ENCODE measurements around the gene LUC7L3. TPM values are rescaled to one million over a fixed set of nuclear protein-coding genes. Genes with fewer than 3 reads are reported as not detected.
"Not testable (repeated sequence)": the region's sequence is repeated elsewhere in the genome, so short reads cannot be mapped to it uniquely, and the experiment has no call there.

Gene LUC7L3
- total RNA-seq, 4 donors from 2014 or later, result 80.8 to 114 (median 105) TPM

DNA sequence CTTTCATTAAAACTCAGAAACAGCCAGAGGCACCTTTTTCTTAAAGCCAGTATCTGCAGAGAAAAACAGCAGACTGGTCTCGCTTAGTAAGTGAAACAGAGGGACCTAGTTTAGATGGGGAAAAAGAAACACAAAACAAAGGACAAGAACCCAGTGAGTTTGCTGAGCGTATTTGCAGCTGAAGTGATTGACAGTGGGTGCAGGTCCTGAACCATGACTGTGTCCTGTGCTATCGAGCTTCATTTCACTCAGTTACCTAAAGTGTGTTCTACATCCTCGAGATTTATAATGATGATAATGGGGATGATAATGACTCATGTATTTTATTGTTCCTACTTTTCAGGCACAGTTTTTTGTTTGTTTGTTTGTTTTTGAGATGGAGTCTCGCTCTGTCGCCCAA is 84.3 kb downstream of the LUC7L3 start:
- Histone ChIP-seq H3K27ac (no peak overlapping the region), H3K36me3 (no peaks in the 10 kb centered on the region), H3K9me3 (no peaks in the 10 kb centered on the region), H3K27me3 (no peaks in the 10 kb centered on the region), H3K4me1 (no peaks in the 10 kb centered on the region), H3K4me3 (no peak overlapping the region)
- 75 to 77% methylated on average over 6 of the region's 6 CpGs for WGBS, 2 donors
- TF ChIP-seq, protein P1, sequence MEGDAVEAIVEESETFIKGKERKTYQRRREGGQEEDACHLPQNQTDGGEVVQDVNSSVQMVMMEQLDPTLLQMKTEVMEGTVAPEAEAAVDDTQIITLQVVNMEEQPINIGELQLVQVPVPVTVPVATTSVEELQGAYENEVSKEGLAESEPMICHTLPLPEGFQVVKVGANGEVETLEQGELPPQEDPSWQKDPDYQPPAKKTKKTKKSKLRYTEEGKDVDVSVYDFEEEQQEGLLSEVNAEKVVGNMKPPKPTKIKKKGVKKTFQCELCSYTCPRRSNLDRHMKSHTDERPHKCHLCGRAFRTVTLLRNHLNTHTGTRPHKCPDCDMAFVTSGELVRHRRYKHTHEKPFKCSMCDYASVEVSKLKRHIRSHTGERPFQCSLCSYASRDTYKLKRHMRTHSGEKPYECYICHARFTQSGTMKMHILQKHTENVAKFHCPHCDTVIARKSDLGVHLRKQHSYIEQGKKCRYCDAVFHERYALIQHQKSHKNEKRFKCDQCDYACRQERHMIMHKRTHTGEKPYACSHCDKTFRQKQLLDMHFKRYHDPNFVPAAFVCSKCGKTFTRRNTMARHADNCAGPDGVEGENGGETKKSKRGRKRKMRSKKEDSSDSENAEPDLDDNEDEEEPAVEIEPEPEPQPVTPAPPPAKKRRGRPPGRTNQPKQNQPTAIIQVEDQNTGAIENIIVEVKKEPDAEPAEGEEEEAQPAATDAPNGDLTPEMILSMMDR (IDR thresholded peaks at IDR 0.05), result no peak
- TF ChIP-seq POLR2A (IDR thresholded peaks at IDR 0.05), result no peak
- no peak for TF ChIP-seq EP300 (IDR thresholded peaks at IDR 0.05)
- DNase-seq (ENCODE audit: low spot score in 2 of 2), result no peak

DNA sequence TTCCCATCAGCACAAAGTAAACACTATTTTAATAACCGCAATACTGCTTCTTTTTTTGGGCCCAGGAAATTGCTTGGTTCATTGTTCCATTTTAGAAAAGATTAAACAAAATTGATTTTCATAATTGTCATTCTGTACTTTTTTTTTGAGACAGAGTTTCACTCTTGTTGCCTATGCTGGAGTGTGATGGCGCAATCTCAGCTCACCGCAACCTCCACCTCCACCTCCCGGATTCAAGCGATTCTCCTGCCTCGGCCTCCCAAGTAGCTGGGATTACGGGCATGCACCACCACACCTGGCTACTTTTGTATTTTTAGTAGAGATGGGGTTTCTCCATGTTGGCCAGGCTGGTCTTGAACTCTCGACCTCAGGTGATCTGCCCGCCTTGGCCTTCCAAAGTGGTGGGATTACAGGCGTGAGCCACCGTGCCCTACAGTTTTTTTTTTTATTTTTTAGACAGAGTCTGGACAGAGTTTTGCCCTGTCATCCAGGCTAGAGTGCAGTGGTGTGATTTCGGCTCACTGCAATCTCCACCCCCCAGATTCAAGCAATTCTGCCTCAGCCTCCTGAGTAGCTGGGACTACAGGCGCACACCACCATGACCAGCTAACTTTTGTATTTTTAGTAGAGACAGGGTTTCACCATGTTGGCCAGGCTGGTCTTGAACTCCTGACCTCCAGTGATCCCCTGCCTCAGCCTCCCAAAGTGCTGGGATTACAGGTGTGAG is 85.5 kb downstream of the LUC7L3 start:
- 95 to 98% methylated on average over 13 of the region's 13 CpGs for WGBS, 2 donors
- H3K27me3 ChIP-seq; H3K36me3 ChIP-seq; H3K27ac ChIP-seq; H3K4me3 ChIP-seq; H3K4me1 ChIP-seq; DNase-seq (ENCODE audit: low spot score in 2 of 2); H3K9me3 ChIP-seq: not testable (repeated sequence)

DNA sequence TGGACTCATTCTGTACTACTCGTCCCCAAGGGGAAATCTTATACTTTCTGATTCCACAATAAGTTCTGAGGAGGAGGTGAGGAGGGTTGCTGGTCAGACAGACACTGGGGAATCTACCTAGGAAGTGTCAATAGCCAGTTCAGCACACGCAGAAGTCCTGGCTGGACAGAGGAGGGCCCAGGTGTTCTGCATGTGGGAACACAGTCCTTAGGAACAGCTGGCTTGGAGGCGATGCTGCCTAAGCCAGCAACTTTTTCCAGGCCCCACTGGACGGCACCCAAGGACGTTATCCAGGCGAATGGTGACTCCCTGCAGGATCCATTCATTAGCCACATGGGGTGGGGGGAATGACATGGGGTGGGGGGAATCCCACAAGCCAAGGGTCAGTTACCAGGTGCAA is 86.1 kb downstream of the LUC7L3 start:
- DNase-seq (ENCODE audit: low spot score in 2 of 2), result no peak
- Histone ChIP-seq H3K9me3 (no peaks in the 10 kb centered on the region), H3K4me1 (no peaks in the 10 kb centered on the region), H3K27me3 (no peaks in the 10 kb centered on the region), H3K27ac (no peak overlapping the region), H3K4me3 (no peak overlapping the region), H3K36me3 (no peaks in the 10 kb centered on the region)
- 71 to 79% methylated on average over 5 to 6 of the region's 6 CpGs for WGBS, 2 donors
- TF ChIP-seq, protein P1 (IDR thresholded peaks at IDR 0.05), result no peak
- no peak for TF ChIP-seq EP300 (IDR thresholded peaks at IDR 0.05)
- TF ChIP-seq POLR2A (IDR thresholded peaks at IDR 0.05), result no peak

Small RNA genes lying within 50 kb of the gene (small RNA-seq; reads per million reads assigned to genes)
- gene AC005921.1 (not detected), gene MIR8059 (not detected), gene RF00019 (not detected)

Other genes starting within 250 kb of the LUC7L3 start
- gene RSAD1, start 240.7 kb upstream of the LUC7L3 start, total RNA-seq, result 10 to 100 TPM; 30.8 to 61.8 (median 32.9) TPM
- 1 to 10 TPM; 1.2 to 6.8 (median 4.0) TPM for gene MYCBPAP, start 211.2 kb upstream of the LUC7L3 start, total RNA-seq
- under 1 TPM in 2 of 4 donors, not detected in 2; 0.22 to 0.42 TPM for gene EPN3, start 186.9 kb upstream of the LUC7L3 start, total RNA-seq
- 100 to 1,000 TPM in 1 of 4 donors, 10 to 100 TPM in 3; 80.8 to 151 (median 89.6) TPM for gene SPATA20, start 172.4 kb upstream of the LUC7L3 start, total RNA-seq
- 1 to 10 TPM in 1 of 4 donors, under 1 TPM in 1, not detected in 2; 0.21 to 2.2 TPM for gene CACNA1G, start 158.9 kb upstream of the LUC7L3 start, total RNA-seq
- 10 to 100 TPM in 1 of 4 donors, 1 to 10 TPM in 3; 1.5 to 19.2 (median 7.3) TPM for gene ABCC3, start 84.7 kb upstream of the LUC7L3 start, total RNA-seq
- 10 to 100 TPM; 48.0 to 80.6 (median 55.0) TPM for gene ANKRD40, start 11.7 kb upstream of the LUC7L3 start, total RNA-seq
- gene ANKRD40CL, start 47.9 kb downstream of the LUC7L3 start, total RNA-seq, result not detected
- gene WFIKKN2, start 116.0 kb downstream of the LUC7L3 start, total RNA-seq, result 1 to 10 TPM in 3 of 4 donors, not detected in 1; 1.0 to 2.2 (median 1.2) TPM
- gene TOB1, start 146.8 kb downstream of the LUC7L3 start, total RNA-seq, result 100 to 1,000 TPM in 1 of 4 donors, 10 to 100 TPM in 3; 48.6 to 142 (median 81.3) TPM